Neural progenitor cell (in vitro differentiated cells): ENCODE results near the gene CCDC85C.

Source experiments
- CTCF ChIP-seq: fragments of 200-600 bp; sonication (generic); IDR thresholded peaks from 2 replicates; pipeline ENCODE4 v1.5.1; 2017; ENCODE audit warnings: antibody characterized with exemption, mild to moderate bottlenecking
- EZH2 ChIP-seq: fragments of 200-600 bp; sonication (generic); IDR thresholded peaks from 2 replicates; pipeline ENCODE4 v1.6.1; 2017; ENCODE audit warnings: antibody characterized with exemption, mild to moderate bottlenecking, moderate library complexity

GRCh38 chr14:99627510-99628381 is 23.7 kb upstream of the CCDC85C start:
- TF ChIP-seq CTCF (no peak), EZH2 (no peak)
